Activated CD4-positive, alpha-beta T cell treated with anti-CD3 and anti-CD28 coated beads, Interleukin-2, amount 10 ng/mL, durations not matched to agents 24 days and 14 days (primary cell): ENCODE results near the gene SLC5A3. TPM values are rescaled to one million over a fixed set of nuclear protein-coding genes. Genes with fewer than 3 reads are reported as not detected.

Experiments
- DNase-seq: peaks from one replicate; pipeline ENCODE4 v3.0.0; 2022
- H3K27ac Mint-ChIP-seq: one replicate; pipeline ENCODE4 v1.8.0; 2022; ENCODE audit warnings: mild to moderate bottlenecking, mixed read lengths
- H3K27me3 Mint-ChIP-seq: one replicate; pipeline ENCODE4 v1.8.0; 2022; ENCODE audit warnings: mixed read lengths
- H3K36me3 Mint-ChIP-seq: one replicate; pipeline ENCODE4 v1.8.0; 2022; ENCODE audit warnings: low read depth, mild to moderate bottlenecking, mixed read lengths
- H3K4me1 Mint-ChIP-seq: one replicate; pipeline ENCODE4 v1.8.0; 2021; ENCODE audit warnings: mixed read lengths
- H3K4me3 Mint-ChIP-seq: one replicate; pipeline ENCODE4 v1.8.0; 2022; ENCODE audit warnings: mild to moderate bottlenecking, moderate library complexity, mixed read lengths
- H3K9me3 Mint-ChIP-seq: one replicate; pipeline ENCODE4 v1.8.0; 2021; ENCODE audit warnings: mixed read lengths
- intact Hi-C: fragments of 100-400 bp; cut with micrococcal nuclease; formaldehyde crosslinking; loops from one replicate; pipeline ENCODE4 v1.15.1; 2023
- total RNA-seq: library from RNA; stranded (reverse); gene quantifications from 2 replicates; pipeline ENCODE4 v1.2.3, GENCODE V29; 2022

The SLC5A3 gene
- total RNA-seq, 1 donor from 2014 or later, result 55.4 TPM

- H3K36me3 Mint-ChIP-seq, result peaks cover 81% of the 10 kb centered on the region
- no peak for DNase-seq
- peaks cover 3% of the 10 kb centered on the region for H3K9me3 Mint-ChIP-seq
- no peak overlapping the region for H3K27ac Mint-ChIP-seq
- no peaks in the 10 kb centered on the region for H3K27me3 Mint-ChIP-seq
- no peak overlapping the region for H3K4me3 Mint-ChIP-seq
- intact Hi-C loops, result no loop called here
- peaks cover 42% of the 10 kb centered on the region for H3K4me1 Mint-ChIP-seq
Measured at GRCh38 chr21:34094949-34095348, 21.6 kb downstream of the SLC5A3 start.

DNA sequence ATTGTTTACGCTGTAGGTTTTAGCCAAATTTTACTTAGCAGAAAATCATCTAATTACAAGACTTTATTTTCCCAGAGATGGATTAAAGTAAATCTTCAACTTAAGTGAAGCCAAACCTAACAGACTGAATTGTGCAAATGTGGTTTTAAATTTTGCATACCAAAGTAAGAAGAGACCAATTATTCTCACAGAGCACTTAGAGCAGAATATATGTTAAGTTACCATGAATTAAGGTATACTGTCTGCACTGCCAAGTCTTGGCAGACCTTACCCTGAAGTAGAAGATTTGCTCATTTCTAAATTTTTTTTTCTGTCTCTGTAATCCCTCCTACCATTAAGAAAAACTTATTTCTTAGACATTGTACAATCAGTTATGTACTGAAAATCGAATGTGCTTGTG, 24.1 kb downstream of the SLC5A3 start:
- Mint-ChIP-seq H3K27me3 (no peaks in the 10 kb centered on the region), H3K36me3 (peaks cover 91% of the 10 kb centered on the region), H3K9me3 (peaks cover 3% of the 10 kb centered on the region), H3K4me3 (no peak overlapping the region), H3K27ac (no peak overlapping the region), H3K4me1 (peaks cover 44% of the 10 kb centered on the region)
- intact Hi-C loops, result no loop called here
- no peak for DNase-seq

GRCh38 chr21:34100337-34100736, 27.0 kb downstream of the SLC5A3 start:
- H3K4me1 Mint-ChIP-seq, result peaks cover 50% of the 10 kb centered on the region
- no peaks in the 10 kb centered on the region for H3K27me3 Mint-ChIP-seq

GRCh38 chr21:34100790-34101189, 27.4 kb downstream of the SLC5A3 start:
- Mint-ChIP-seq H3K4me1 (peaks cover 51% of the 10 kb centered on the region), H3K36me3 (peaks cover 86% of the 10 kb centered on the region), H3K27me3 (no peaks in the 10 kb centered on the region), H3K9me3 (peaks cover 3% of the 10 kb centered on the region), H3K27ac (no peak overlapping the region), H3K4me3 (no peak overlapping the region)
- intact Hi-C loops, result no loop called here
- DNase-seq, result no peak

More at GRCh38 chr21:34100337-34100736, 27.0 kb downstream of the SLC5A3 start:
- Mint-ChIP-seq H3K4me3 (no peak overlapping the region), H3K9me3 (peaks cover 3% of the 10 kb centered on the region), H3K36me3 (peaks cover 86% of the 10 kb centered on the region), H3K27ac (no peak overlapping the region)
- no peak for DNase-seq
- intact Hi-C loops, result no loop called here

GRCh38 chr21:34105947-34106541, 32.7 kb downstream of the SLC5A3 start:
- H3K4me1 Mint-ChIP-seq, result peaks cover 40% of the 10 kb centered on the region
- peaks cover 68% of the 10 kb centered on the region for H3K36me3 Mint-ChIP-seq
- H3K27ac Mint-ChIP-seq, result no peak overlapping the region
- no peaks in the 10 kb centered on the region for H3K9me3 Mint-ChIP-seq
- no peak overlapping the region for H3K4me3 Mint-ChIP-seq
- DNase-seq, result no peak
- intact Hi-C loops, result loop anchor here (1.0 kb wide), 1 partner anchor 23 kb away; no protein-coding TSS in a partner anchor
- no peaks in the 10 kb centered on the region for H3K27me3 Mint-ChIP-seq

GRCh38 chr21:34107606-34108005, 34.2 kb downstream of the SLC5A3 start:
- Mint-ChIP-seq H3K9me3 (no peaks in the 10 kb centered on the region), H3K27me3 (no peaks in the 10 kb centered on the region), H3K4me3 (no peak overlapping the region), H3K36me3 (peaks cover 71% of the 10 kb centered on the region), H3K4me1 (peaks cover 44% of the 10 kb centered on the region), H3K27ac (no peak overlapping the region)
- DNase-seq, result no peak
- intact Hi-C loops, result no loop called here

GRCh38 chr21:34109075-34109474, 35.7 kb downstream of the SLC5A3 start:
- intact Hi-C loops, result no loop called here
- no peaks in the 10 kb centered on the region for H3K27me3 Mint-ChIP-seq
- H3K9me3 Mint-ChIP-seq, result no peaks in the 10 kb centered on the region
- H3K36me3 Mint-ChIP-seq, result peaks cover 68% of the 10 kb centered on the region
- H3K4me3 Mint-ChIP-seq, result no peak overlapping the region
- peaks cover 43% of the 10 kb centered on the region for H3K4me1 Mint-ChIP-seq
- H3K27ac Mint-ChIP-seq, result no peak overlapping the region
- DNase-seq, result no peak

- intact Hi-C loops, result no loop called here
- Mint-ChIP-seq H3K27me3 (no peaks in the 10 kb centered on the region), H3K27ac (no peak overlapping the region), H3K36me3 (peaks cover 69% of the 10 kb centered on the region), H3K9me3 (no peaks in the 10 kb centered on the region), H3K4me3 (no peak overlapping the region), H3K4me1 (peaks cover 37% of the 10 kb centered on the region)
- DNase-seq, result no peak
Measured at GRCh38 chr21:34110594-34111202, 37.3 kb downstream of the SLC5A3 start.

GRCh38 chr21:34112316-34113033, 39.1 kb downstream of the SLC5A3 start:
- DNase-seq, result no peak
- Mint-ChIP-seq H3K4me1 (peaks cover 36% of the 10 kb centered on the region), H3K36me3 (peaks cover 65% of the 10 kb centered on the region), H3K27ac (peak overlapping the region; percentile 54), H3K4me3 (no peak overlapping the region), H3K9me3 (no peaks in the 10 kb centered on the region), H3K27me3 (no peaks in the 10 kb centered on the region)
- intact Hi-C loops, result no loop called here

DNA sequence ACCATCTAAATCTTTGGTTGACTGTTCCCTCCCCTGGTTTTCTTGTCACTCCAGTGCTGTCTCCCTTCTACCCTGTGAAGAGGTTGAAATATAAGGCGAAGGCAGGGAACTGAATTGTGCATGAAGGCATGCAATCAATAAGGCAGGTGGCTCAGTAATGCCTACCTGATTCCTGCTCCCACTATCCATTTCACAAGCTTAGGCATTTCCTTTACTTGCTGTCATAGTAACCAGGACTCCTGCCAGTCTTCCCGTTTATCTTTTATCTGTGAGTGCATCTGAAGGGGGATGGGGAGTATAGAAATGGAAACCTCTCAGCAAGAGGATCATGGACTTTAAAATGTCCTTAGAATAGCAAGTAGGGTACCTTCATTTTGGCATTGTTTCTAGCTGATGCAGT, 40.5 kb downstream of the SLC5A3 start:
- intact Hi-C loops, result no loop called here
- Mint-ChIP-seq H3K4me1 (peaks cover 33% of the 10 kb centered on the region), H3K4me3 (no peak overlapping the region), H3K36me3 (peaks cover 65% of the 10 kb centered on the region), H3K27ac (peak overlapping the region; percentile 27), H3K27me3 (no peaks in the 10 kb centered on the region), H3K9me3 (no peaks in the 10 kb centered on the region)
- DNase-seq, result no peak

GRCh38 chr21:34115160-34115559, 41.8 kb downstream of the SLC5A3 start:
- peaks cover 36% of the 10 kb centered on the region for H3K4me1 Mint-ChIP-seq
- no peaks in the 10 kb centered on the region for H3K9me3 Mint-ChIP-seq
- no peak overlapping the region for H3K4me3 Mint-ChIP-seq
- no peak overlapping the region for H3K27ac Mint-ChIP-seq
- peaks cover 62% of the 10 kb centered on the region for H3K36me3 Mint-ChIP-seq
- H3K27me3 Mint-ChIP-seq, result no peaks in the 10 kb centered on the region
- intact Hi-C loops, result no loop called here
- no peak for DNase-seq

DNA sequence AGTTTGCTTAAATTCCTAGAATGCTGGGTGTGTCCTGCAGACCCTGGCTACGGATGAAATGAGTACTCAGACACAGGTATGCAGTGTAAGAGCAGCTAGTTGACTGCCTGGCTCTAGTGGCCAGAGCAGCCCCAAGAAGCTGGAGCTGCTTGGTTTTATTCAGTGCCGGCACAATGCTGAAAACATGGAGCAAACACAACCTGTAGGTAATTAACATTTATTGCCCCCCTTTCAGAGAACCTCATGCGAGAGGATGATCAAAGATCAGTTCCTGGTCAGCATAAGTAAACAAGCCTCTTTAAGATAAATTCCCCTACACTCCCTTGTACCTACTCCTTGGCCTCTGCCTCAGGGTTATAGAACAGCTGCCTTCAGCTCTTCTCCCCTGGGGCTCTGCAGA, 43.2 kb downstream of the SLC5A3 start:
- Mint-ChIP-seq H3K36me3 (peaks cover 61% of the 10 kb centered on the region), H3K27me3 (no peaks in the 10 kb centered on the region), H3K9me3 (no peaks in the 10 kb centered on the region), H3K4me3 (no peak overlapping the region), H3K27ac (peak overlapping the region; percentile 54), H3K4me1 (peaks cover 35% of the 10 kb centered on the region)
- intact Hi-C loops, result no loop called here
- DNase-seq, result no peak

DNA sequence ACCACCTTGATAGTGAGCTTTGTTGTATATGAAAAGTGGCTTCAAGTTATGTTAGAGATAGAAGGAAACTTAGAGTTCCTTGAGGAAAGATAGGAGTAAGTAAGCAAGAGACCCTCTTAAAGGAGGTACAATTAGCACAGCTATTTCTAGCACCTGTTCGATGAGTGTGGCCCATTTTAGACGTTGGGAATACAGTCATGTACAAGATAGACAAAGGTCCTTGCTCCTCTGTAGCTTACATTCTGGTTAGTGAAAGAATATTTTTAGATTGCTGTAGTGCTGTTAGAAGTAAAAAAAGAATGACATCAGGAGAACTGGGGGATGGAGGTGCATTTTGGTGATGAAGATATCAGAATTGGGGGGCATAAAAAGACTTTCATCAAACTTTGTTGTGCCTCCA, 47.5 kb downstream of the SLC5A3 start:
- Mint-ChIP-seq H3K36me3 (peaks cover 66% of the 10 kb centered on the region), H3K27me3 (no peaks in the 10 kb centered on the region), H3K4me3 (no peak overlapping the region), H3K27ac (no peak overlapping the region), H3K4me1 (peaks cover 28% of the 10 kb centered on the region), H3K9me3 (peaks cover 16% of the 10 kb centered on the region)
- no peak for DNase-seq
- intact Hi-C loops, result no loop called here

GRCh38 chr21:34122047-34122446, 48.7 kb downstream of the SLC5A3 start:
- DNase-seq, result peak; percentile 45

More at GRCh38 chr21:34122047-34122446, 48.7 kb downstream of the SLC5A3 start:
- Mint-ChIP-seq H3K27me3 (no peaks in the 10 kb centered on the region), H3K27ac (no peak overlapping the region), H3K36me3 (peaks cover 65% of the 10 kb centered on the region), H3K9me3 (peaks cover 16% of the 10 kb centered on the region), H3K4me1 (peaks cover 31% of the 10 kb centered on the region), H3K4me3 (no peak overlapping the region)
- intact Hi-C loops, result no loop called here
